ENCODE data around the gene FAM170B. TPM values are rescaled to one million over a fixed set of nuclear protein-coding genes. Genes with fewer than 3 reads are reported as not detected.

The FAM170B gene
- polyA plus RNA-seq, 4 donors: not detected

DNA sequence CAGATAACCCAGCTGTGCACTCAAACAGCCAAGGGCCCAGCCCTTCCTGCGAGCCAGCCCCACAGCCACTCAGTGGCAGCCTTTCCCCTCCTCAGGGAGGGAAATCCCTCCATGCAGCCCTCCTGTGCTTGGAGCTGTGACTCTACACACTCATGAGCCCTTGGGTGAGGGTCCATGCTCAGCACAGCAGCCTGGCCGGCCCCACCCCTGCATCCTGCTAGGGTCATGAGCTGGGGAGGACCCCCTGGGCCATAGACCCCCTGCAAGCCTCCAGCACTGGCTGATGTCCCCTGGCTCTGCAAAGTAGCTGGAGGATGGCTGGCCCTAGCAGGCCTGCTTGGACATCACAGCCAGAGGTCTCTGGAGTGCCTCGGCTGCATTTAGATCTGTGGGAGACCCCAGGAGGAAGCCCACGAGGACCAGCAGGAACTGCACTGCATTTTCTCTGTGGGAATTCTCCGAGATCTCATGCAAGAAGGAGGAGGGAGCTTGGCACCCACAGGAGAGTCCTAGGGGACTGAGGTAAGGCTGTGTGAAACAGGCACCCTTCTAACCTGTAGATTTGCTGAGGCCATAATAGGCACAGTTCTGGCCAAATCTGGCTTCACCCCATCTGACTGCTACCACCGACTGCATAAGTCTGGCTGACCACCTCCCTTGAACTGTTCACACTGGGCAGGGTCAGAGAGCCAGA is 37.0 kb upstream of the FAM170B start:
- DNase-seq (ENCODE audit: low read depth in 4 of 4, low spot score in 3 of 4): no peak

DNA sequence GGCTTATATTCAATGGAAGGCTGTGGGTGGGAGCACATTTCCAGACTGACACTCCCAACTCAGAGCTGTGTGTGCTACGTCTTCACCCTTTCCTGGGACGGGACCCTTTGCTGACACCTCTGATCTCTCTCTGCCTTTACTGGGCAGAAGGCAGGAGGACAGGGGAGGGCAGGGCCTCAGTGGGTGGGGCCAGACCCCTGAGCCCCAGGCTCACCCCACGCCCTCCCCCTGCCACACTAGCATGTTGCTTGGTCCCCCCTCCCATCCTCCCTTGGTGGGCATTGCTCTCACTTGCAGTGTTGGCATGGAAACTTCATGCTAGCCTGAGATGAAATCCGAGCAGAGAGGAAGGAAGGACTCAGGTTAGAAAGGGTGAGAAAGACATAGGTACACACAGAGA is 36.0 kb upstream of the FAM170B start:
- no peak for DNase-seq (ENCODE audit: low read depth in 4 of 4, low spot score in 3 of 4)

DNA sequence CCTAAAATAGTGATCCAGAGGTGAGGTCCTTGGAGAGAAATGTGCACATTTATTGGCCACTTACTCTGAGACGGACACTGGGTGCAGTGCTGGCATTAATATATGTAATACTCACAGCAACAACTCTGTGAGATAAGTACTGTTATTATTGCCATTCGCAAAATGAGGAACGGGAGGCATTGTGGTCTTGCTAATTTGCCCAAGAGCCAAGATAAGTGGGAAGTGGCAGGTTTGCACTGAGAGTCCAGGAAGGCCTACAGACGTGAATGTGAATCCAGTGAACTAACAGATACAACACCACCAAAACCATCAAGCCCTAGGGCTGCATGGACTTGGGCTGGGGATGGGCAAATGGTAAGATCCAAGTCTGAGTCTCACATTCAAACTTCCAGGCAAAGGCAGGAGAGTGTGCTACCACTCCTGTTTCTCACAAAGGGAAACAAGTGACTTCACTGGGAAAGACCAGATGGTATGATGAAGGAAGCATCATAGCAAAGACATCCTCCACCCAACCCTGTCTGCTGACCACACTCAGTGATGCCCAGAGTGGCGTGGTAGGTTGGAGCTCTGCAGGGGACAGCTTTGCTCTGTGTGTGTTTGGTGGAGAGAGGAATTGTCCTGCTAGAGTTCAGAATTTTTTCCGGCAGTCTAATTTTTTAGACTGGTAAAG is 35.1 kb upstream of the FAM170B start:
- DNase-seq (ENCODE audit: low read depth in 4 of 4, low spot score in 3 of 4): no peak

DNA sequence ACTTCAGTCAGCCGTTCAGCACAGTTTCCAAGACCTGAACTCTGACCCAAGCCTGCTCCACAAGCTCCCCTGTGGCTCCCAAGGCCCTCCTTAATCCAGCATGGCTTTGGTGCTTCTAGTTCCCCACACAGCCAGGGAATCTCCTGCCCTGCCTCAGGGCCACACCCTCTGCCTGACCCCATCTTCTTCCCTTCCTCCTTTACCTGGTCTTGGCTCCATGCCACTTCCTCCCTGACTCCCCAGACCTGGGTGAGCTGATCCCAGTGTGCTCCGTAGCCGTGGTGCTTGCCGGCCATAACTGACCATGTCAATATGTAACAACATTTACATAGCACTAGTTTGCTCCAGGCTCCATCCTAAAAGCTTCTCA is 34.3 kb upstream of the FAM170B start:
- no peak for DNase-seq (ENCODE audit: low read depth in 4 of 4, low spot score in 3 of 4)

DNA sequence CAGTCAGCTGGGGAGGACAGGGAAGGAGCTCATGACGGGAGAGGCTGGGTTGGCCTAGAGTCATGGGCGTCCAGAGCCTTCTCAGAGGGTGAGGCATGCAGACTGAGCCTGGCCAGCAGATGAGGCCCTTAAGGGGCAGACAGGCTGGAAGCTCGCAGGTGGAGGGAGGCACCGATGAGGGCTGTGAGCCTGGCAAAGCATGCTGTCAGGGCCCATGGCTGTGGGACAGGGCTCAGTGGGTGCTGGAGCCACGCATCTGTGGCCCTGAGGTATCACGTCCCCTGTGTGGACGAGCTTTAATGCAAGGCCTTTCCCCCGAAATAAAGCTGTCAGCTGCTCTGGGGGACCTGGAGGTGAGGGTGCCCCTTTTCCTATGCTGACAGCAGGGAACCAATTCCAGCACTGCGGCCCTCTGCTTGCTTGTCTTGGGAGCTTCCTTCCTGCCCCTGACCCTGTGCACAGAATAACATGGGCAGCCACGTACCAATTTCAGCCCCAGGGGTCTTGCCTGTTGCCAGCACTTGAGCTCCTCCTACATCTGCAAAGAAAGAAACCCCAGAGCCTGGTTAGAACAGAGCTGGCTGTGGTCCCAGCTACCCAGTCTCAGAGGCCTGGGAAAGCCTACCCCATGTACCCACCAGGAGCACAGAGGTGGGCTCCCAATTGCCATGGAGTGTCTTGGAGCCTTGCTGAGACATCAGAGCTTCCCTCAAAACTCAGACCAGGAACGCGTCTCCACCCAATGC is 33.8 kb upstream of the FAM170B start:
- DNase-seq (ENCODE audit: low read depth in 4 of 4, low spot score in 3 of 4): no peak

DNA sequence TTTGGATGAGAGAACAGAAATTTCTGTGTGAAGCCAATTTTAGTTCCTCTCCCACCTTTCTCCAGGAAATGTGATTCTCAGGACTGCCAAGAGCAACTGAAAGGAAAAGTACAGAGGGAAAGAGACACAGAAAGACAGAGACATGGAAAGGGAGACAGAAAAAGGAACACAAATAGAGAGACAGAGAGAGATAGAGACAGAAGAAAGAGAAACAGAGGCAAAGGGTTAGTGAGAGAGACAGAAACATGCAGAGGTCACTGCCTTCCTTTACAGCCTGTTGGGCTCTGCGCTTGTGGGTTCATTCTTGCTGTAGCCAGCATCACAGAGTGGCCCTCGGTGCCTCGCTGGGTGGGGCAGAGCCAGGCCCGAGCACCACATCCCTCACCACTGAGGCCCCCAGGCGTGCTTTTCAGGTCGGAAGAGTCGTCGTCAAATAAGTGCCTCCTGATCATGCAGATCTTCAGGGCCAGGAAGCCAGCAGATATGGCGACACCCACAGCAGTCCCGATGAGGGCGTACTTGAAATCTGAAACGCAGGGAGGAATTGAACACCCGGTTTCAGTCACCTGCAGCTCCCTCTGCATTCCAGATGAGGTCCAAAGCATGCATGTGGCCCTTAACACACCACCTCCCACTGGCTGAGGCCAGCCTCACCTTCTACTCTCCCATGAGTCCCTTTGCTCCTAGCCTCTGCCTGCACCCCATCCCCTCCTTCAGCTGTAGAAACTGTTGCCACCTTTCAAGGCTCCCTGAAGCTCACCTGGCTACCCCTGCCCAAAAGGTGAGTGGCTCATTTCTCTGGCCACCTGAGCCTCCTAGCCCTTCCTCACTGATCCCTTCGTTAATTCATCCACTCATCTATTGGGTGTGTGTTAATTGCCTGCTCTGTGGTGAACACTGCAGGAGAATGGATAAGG is 32.9 kb upstream of the FAM170B start:
- no peak for DNase-seq (ENCODE audit: low read depth in 4 of 4, low spot score in 3 of 4)

DNA sequence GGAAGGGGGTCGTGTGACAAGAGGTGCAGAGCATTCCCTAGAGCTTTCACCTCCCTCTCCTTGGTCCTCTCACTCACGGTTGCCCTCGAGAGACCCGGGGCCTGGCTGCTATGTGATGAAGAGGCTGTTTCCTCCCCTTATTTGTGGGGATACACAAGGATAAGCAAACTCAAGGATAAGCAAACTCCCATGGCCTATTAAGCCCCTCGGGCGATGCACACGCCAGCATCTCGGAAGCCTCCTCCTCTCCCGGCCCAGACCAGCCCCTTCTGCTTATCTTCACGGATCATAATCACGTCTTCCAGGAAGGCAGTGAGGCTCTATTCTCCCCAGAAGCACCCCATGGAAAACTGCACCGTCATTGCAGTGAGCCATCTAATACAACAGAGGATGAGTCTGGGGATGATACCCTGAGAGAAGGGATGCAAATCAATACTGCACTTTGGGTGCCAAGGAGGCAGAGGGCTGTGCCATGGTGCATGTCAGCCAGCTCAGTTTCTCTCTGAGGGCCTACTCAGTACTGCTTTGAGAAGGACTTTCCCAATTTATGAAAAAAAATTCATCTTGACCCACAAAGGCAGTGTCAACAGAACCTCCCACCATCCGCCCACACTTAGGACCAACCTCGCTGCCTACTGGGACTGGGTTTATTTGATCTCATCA is 32.1 kb upstream of the FAM170B start:
- DNase-seq (ENCODE audit: low read depth in 4 of 4, low spot score in 3 of 4): no peak

DNA sequence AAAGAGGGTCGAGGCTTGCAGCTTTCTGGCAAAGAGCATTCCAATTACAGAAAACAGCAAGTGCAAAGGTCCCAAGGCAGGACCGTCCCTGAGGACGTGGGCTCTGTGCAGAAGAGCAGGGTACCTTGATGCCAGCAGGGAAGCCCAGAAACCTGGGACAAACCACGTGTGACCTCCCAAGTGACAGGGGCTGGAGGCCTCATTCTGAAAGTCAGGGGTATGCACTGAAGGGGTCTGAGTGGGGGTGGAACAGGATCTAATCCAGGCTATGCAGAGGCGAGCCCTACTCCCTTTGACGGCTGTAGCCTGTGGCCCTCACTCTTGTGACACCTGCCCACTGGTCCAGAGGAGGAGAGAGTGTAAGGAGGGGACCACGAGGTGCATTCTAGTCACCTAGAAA is 31.4 kb upstream of the FAM170B start:
- no peak for DNase-seq (ENCODE audit: low read depth in 4 of 4, low spot score in 3 of 4)

DNA sequence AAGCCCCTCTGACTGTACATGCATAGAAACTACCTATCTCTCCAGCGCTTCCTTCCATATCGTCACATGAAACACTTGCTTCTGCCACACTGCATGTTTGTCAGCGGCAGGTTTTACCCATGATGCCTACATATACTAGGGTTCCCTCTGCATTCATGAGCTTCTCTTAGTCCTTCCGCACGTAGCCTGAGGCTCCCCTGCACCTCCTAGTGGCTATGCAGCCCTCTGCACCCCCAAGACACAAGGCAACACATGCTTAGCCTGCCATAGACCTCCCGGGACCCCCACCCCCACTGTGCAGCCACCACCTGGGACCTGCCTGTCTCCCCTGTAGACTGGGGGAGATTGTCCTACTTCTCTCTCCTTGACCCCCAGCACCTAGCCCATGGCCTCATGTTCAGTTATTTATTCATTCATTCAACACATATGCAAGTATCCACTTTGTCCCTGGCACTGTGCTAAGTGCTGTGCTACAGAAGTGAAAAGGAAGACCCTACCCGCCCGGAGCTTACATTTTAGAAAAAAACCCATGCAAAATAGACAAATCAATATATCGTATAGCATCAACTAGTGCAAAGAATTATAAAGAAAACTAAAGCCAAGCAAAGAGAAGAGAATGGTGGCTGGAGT is 30.9 kb upstream of the FAM170B start:
- DNase-seq (ENCODE audit: low read depth in 4 of 4, low spot score in 3 of 4): no peak

DNA sequence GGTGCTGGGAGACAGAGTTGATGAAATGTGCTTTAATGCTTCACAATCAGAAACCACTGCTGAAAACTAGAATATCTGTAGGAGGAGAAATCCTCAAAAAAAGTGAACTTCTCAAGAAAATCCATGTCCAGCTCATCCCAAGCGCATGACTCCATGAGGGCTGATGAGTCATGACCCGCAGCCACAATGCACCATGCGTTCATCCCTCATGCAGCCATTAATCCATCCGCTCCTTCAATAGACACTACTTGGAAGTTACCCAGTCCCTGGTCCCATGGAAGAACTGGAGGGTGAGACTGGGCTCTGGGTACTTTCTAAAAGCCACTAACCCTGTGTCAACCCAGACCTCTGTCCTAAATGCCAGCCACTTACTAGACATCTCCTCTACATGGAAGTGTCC is 29.9 kb upstream of the FAM170B start:
- no peak for DNase-seq (ENCODE audit: low read depth in 4 of 4, low spot score in 3 of 4)

DNA sequence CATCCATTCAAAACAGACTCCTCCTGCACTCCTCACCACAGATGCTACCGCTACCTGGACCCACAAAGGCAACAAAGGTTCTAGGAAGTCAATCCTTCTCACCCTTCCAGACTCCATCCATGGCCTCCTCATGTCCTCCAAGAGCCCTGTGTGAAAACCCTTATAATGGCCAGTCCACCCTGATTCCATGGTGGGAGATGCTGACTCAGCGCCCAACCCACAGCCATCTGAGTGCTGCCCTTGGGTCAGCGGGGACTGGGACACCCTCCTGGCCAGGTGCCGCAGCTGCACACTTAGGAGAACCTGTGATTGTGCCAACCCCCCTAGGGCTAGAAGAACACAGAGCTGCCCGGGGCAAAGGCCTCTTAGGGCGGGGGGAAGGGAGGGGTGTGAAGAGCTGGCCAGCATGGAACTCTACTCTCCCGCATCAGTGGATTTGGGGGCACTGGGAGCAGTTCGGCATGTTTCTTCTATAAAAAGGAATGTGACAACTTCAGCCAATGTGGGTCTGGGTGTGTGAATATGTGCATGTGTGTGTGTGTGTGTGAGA is 29.0 kb upstream of the FAM170B start:
- DNase-seq (ENCODE audit: low read depth in 4 of 4, low spot score in 3 of 4): no peak

DNA sequence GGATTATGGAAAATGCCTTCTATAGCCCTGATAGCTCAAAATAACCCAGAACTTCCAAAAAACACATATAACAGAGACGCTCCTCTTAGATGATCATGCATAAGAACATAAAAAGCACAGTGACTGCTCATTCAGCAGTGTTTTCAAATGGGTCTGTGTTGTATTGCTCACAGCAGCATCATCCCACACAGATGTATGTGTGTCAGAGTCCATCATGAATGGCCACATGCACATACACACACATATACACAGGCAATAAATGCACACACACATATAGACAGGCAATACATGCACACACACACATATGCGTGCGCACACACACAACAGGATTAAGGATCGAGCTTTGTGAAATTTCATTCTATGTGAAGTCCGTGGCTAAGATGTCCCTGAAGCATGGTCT is 28.2 kb upstream of the FAM170B start:
- no peak for DNase-seq (ENCODE audit: low read depth in 4 of 4, low spot score in 3 of 4)

DNA sequence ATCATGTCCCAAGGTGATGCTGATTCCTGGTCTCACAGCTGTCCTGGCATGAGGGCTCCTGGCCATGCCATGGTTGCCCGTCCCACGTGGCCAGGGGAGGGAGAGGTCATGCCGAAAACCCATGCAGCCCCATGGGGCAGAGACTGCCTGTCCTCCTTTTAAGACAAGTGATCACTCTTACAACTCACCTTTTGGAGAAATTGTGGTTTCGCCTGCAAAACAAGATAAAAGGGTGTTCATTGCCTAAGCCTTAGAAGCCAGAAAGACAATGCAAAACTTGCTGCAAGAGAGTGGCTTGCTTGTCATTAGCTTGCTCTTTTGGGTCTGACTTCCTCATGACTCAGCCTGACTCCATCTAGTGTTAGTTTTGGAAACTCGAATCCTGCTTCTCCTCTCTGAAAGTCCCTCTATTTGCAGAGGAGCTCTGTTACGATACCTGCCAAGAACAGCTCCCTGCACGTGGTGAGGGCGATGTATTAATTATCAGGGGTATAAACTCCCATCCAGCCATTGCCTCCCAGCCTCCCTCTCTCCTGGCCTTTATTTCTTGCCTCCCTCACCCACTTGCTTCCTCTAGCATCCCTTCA is 27.7 kb upstream of the FAM170B start:
- DNase-seq (ENCODE audit: low read depth in 4 of 4, low spot score in 3 of 4): no peak

DNA sequence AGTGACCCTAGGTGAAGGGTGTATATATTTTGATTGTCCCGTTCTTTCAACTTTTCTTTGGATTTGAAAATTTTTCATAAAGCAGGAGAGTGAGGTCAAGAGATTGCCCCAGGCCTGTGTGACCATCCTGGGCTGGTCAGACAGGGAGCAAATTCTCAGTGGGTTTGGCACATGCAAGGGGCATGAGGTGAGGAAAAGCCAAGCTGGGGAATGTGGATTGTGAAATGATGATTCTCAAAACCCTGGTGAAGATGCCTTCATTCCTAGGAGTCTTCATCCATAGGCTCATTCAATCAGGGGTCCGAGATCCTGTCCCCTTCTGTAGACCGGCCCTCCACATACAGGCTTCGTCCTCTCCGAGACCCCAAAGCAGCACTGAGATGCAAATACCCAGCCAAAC is 27.0 kb upstream of the FAM170B start:
- DNase-seq (ENCODE audit: low read depth in 4 of 4, low spot score in 3 of 4): no peak

DNA sequence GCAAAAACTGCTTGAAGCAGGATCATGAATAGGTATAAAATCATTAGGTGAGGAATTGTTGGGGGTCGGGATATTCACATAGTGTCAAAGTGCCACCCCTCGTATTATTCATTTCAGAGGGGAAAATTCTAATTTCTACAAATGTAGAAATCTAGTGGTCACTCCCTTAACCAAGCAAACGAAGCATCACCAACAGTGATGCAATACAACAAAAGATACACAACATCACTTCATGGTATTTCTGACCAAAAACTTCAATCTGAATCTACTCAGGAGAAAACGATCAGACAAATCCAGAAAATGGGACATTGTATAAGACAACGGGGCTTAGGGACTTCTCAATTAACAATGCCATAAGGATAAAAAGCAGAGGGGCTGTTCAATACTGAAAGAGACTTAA is 26.3 kb upstream of the FAM170B start:
- DNase-seq (ENCODE audit: low read depth in 4 of 4, low spot score in 3 of 4): no peak

DNA sequence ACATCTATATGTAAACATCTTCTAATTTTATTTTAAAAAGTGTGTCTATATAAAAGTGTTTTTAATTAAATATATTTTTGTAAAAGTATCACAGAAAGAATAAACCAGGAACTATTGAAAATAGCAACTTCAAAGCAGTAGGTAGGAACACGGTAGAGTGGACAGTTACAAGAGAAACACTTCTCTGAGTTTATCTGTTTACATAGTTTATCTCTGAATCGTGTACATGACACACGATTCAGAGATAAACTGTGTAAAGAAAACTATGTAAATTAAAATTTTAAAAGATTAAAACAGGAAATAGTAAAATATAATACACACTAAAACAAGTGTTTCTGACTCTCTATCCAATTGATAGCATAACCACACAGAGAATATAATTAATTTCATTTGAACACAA is 25.1 kb upstream of the FAM170B start:
- no peak for DNase-seq (ENCODE audit: low read depth in 4 of 4, low spot score in 3 of 4)

DNA sequence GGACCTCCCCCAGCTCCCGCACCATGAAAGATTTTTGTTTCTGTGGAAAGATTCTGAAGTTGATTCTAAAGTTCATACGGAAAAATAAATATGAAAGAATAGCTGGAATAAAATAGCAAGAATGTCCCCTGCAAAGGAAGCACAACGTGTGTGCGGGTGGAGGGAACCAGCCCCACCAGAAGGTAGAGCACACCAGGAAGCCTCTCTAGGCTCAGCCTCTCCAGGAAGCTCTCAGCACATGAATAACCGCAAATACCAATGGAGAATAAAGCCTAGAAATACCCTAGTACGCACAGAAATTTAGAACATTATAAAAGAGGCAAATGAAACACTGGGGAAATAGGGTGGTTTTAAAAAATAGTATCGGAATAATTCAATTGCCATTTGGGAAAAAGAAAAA is 24.6 kb upstream of the FAM170B start:
- no peak for DNase-seq (ENCODE audit: low read depth in 4 of 4, low spot score in 3 of 4)

DNA sequence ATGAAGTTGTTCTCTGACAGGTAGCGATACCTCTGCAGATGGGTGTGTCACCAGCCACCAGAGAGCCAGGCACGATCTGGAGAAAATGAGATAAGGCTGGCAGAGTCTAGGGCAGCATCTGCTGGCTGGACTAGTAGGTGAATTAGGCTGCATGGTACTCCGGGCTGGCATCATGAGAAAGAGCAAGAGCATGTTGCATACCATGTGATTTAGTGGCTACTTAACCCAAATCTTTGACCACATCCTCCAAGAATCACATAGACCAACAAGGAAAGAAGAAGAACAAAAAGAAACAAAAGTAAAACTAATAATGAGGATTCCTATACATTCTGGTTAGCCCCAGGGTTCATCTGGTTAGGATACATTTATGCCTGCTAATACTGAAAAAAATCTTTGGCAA is 23.4 kb upstream of the FAM170B start:
- no peak for DNase-seq (ENCODE audit: low read depth in 4 of 4, low spot score in 3 of 4)

DNA sequence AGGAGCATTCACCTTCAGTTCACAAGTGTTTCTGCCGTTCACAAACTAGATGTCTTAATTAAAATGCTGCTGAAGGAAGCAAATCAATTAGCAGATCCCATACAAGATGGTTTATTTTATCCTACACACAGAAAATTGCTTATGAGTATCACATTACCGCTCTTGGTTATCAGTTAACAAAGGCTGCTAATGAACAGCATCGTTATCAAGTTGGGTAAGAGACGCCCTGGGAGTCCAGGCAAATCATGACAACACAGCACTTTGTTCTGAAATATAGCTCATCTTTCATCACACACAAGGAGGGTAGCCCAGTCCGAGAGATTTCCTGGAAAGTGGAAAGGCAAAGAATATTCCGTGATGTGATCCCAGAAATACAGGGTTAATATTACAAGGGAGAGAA is 20.8 kb upstream of the FAM170B start:
- DNase-seq (ENCODE audit: low read depth in 4 of 4, low spot score in 3 of 4): no peak

All from right renal pelvis (tissue), 4 donors.